Lower leg skin (tissue), 4 donors: Measurements from ENCODE around the gene IKBKE. TPM values are rescaled to one million over a fixed set of nuclear protein-coding genes. Genes with fewer than 3 reads are reported as not detected.

Experiments used
- DNase-seq, 2 donors: peaks; one replicate each; pipeline ENCODE4 v3.0.0-alpha.2; 2019; ENCODE audit warnings: low spot score in 2 of 2
- H3K4me3 ChIP-seq: fragments of 200-600 bp; sonication (generic); 2 replicates; pipeline ENCODE4 v1.5.1; 2017; ENCODE audit warnings: mild to moderate bottlenecking, low read depth; ENCODE audit not compliant: poor library complexity, severe bottlenecking
- CTCF ChIP-seq, 3 donors: fragments of 450-650 bp; IDR thresholded peaks; one replicate each; pipeline ENCODE4 v1.5.1; 2016; ENCODE audit warnings: antibody characterized with exemption in 3 of 3, mild to moderate bottlenecking in 3 of 3, moderate library complexity in 2 of 3
- POLR2A ChIP-seq, 2 donors: fragments of 450-650 bp; IDR thresholded peaks; one replicate each; pipeline ENCODE4 v1.6.1; 2016 to 2017; ENCODE audit warnings: antibody characterized with exemption in 2 of 2, mild to moderate bottlenecking in 1 of 2, moderate library complexity in 1 of 2
- WGBS, 2 donors: methylation state at CpG; one replicate each; pipeline ENCODE4 v1.1.5; 2018; 5-methylcytosine and 5-hydroxymethylcytosine counted together
- intact Hi-C: fragments of 100-400 bp; cut with DNase I; formaldehyde crosslinking; loops from one replicate; pipeline ENCODE4 v1.15.0; 2023; ENCODE audit warnings: low total_unique reads
- total RNA-seq, 4 donors: library from RNA; depleted of rRNA; stranded (reverse); fragments of >200 nt; gene quantifications; one replicate each; pipeline ENCODE4 v1.1.0, GENCODE V29; 2016

IKBKE gene
- total RNA-seq, 4 donors from 2014 or later, result 6.1 to 21.4 (median 12.2) TPM

- no peak overlapping the region for H3K4me3 ChIP-seq
- WGBS, 2 donors, result 82% methylated on average over 4 of the region's 4 CpGs
- no peak for DNase-seq
- intact Hi-C loops, result no loop called here
- TF ChIP-seq CTCF (IDR thresholded peaks at IDR 0.05) (no peak), POLR2A (IDR thresholded peaks at IDR 0.05) (no peak)
These were observed 28.2 kb upstream of the IKBKE start for GRCh38 chr1:206442101-206442500.

GRCh38 chr1:206445116-206445515 is 25.2 kb upstream of the IKBKE start:
- no peak for TF ChIP-seq CTCF (IDR thresholded peaks at IDR 0.05)
- intact Hi-C loops, result no loop called here
- H3K4me3 ChIP-seq, result no peak overlapping the region
- 25 to 44% methylated on average over 4 of the region's 4 CpGs for WGBS, 2 donors
- DNase-seq, result no peak

GRCh38 chr1:206445911-206446356 is 24.3 kb upstream of the IKBKE start:
- intact Hi-C loops, result no loop called here
- no peak for DNase-seq
- no peak overlapping the region for H3K4me3 ChIP-seq
- no peak for TF ChIP-seq CTCF (IDR thresholded peaks at IDR 0.05)
- no peak for TF ChIP-seq POLR2A (IDR thresholded peaks at IDR 0.05)
- 90 to 95% methylated on average over 8 of the region's 8 CpGs for WGBS, 2 donors

GRCh38 chr1:206446688-206447421 is 23.4 kb upstream of the IKBKE start:
- intact Hi-C loops, result no loop called here
- TF ChIP-seq CTCF (IDR thresholded peaks at IDR 0.05) (no peak), POLR2A (IDR thresholded peaks at IDR 0.05) (no peak)
- 77 to 85% methylated on average over 11 of the region's 11 CpGs for WGBS, 2 donors
- H3K4me3 ChIP-seq, result no peak overlapping the region
- DNase-seq, result no peak

- intact Hi-C loops, result no loop called here
- TF ChIP-seq CTCF (IDR thresholded peaks at IDR 0.05) (no peak), POLR2A (IDR thresholded peaks at IDR 0.05) (no peak)
- no peak for DNase-seq
- 49 to 66% methylated on average over 3 of the region's 3 CpGs for WGBS, 2 donors
- no peak overlapping the region for H3K4me3 ChIP-seq
These were observed 22.9 kb upstream of the IKBKE start for GRCh38 chr1:206447422-206447765.

- TF ChIP-seq POLR2A (IDR thresholded peaks at IDR 0.05) (no peak), CTCF (IDR thresholded peaks at IDR 0.05) (no peak)
- no peak overlapping the region for H3K4me3 ChIP-seq
- 83 to 89% methylated on average over 4 of the region's 4 CpGs for WGBS, 2 donors
- no peak for DNase-seq
- intact Hi-C loops, result no loop called here
These were observed 22.5 kb upstream of the IKBKE start for GRCh38 chr1:206447792-206448191.
